KMS-11 (cell line): ENCODE data around the gene ARL8B.

Experiments used
- H2AFZ ChIP-seq: fragments of 200-600 bp; sonication (generic); 2 replicates; pipeline ENCODE4 v1.6.1; 2016; ENCODE audit warnings: antibody characterized with exemption, mixed run types, low read depth
- H3K27ac ChIP-seq: fragments of 200-600 bp; sonication (generic); 2 replicates; pipeline ENCODE4 v1.6.1; 2016; ENCODE audit warnings: mild to moderate bottlenecking, mixed run types
- H3K27me3 ChIP-seq: fragments of 200-600 bp; sonication (generic); 2 replicates; pipeline ENCODE4 v1.6.1; 2017; ENCODE audit warnings: mild to moderate bottlenecking, low read depth, mixed run types, moderate library complexity; ENCODE audit not compliant: insufficient read depth
- H3K36me3 ChIP-seq: fragments of 200-600 bp; sonication (generic); 2 replicates; pipeline ENCODE4 v1.6.1; 2017; ENCODE audit warnings: mild to moderate bottlenecking, mixed run types; ENCODE audit not compliant: insufficient read depth
- H3K4me1 ChIP-seq: fragments of 200-600 bp; sonication (generic); 2 replicates; pipeline ENCODE4 v1.6.1; 2016; ENCODE audit warnings: mild to moderate bottlenecking, low read depth, mixed run types; ENCODE audit not compliant: poor library complexity, severe bottlenecking
- H3K4me2 ChIP-seq: fragments of 200-600 bp; sonication (generic); 2 replicates; pipeline ENCODE4 v1.7.0; 2016; ENCODE audit warnings: mild to moderate bottlenecking, mixed run types
- H3K4me3 ChIP-seq: fragments of 200-600 bp; sonication (generic); IDR thresholded peaks from 2 replicates; pipeline ENCODE4 v1.6.1; 2017; ENCODE audit warnings: low read depth, low read length, mixed read lengths; ENCODE audit not compliant: insufficient read depth
- H3K79me2 ChIP-seq: fragments of 200-600 bp; sonication (generic); 2 replicates; pipeline ENCODE4 v1.6.1; 2016; ENCODE audit warnings: low read depth, mixed run types; ENCODE audit not compliant: insufficient read depth
- H3K9ac ChIP-seq: fragments of 200-600 bp; sonication (generic); 2 replicates; pipeline ENCODE4 v1.6.1; 2016; ENCODE audit warnings: mild to moderate bottlenecking, mixed run types
- H4K20me1 ChIP-seq: fragments of 200-600 bp; sonication (generic); 2 replicates; pipeline ENCODE4 v1.6.1; 2016; ENCODE audit warnings: mild to moderate bottlenecking, mixed run types; ENCODE audit not compliant: insufficient read depth
- TF ChIP-seq, protein P1 (sequence below): fragments of 200-600 bp; sonication (generic); conservative IDR thresholded peaks from 2 replicates; pipeline ENCODE4 v1.6.1; 2017; ENCODE audit warnings: low read depth, mild to moderate bottlenecking, antibody characterized with exemption, low read length, moderate library complexity, mixed read lengths

Gene ARL8B

GRCh38 chr3:5219216-5219615 is 97.1 kb downstream of the ARL8B start:
- Histone ChIP-seq H3K9ac (no peak overlapping the region), H3K4me3 (no peak overlapping the region), H3K27me3 (no peaks in the 10 kb centered on the region), H3K27ac (no peak overlapping the region), H3K79me2 (no peaks in the 10 kb centered on the region), H4K20me1 (no peaks in the 10 kb centered on the region), H3K4me1 (no peaks in the 10 kb centered on the region), H3K36me3 (no peaks in the 10 kb centered on the region), H2AFZ (no peak overlapping the region), H3K4me2 (no peak overlapping the region)
- TF ChIP-seq, protein P1, sequence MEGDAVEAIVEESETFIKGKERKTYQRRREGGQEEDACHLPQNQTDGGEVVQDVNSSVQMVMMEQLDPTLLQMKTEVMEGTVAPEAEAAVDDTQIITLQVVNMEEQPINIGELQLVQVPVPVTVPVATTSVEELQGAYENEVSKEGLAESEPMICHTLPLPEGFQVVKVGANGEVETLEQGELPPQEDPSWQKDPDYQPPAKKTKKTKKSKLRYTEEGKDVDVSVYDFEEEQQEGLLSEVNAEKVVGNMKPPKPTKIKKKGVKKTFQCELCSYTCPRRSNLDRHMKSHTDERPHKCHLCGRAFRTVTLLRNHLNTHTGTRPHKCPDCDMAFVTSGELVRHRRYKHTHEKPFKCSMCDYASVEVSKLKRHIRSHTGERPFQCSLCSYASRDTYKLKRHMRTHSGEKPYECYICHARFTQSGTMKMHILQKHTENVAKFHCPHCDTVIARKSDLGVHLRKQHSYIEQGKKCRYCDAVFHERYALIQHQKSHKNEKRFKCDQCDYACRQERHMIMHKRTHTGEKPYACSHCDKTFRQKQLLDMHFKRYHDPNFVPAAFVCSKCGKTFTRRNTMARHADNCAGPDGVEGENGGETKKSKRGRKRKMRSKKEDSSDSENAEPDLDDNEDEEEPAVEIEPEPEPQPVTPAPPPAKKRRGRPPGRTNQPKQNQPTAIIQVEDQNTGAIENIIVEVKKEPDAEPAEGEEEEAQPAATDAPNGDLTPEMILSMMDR: no peak

DNA sequence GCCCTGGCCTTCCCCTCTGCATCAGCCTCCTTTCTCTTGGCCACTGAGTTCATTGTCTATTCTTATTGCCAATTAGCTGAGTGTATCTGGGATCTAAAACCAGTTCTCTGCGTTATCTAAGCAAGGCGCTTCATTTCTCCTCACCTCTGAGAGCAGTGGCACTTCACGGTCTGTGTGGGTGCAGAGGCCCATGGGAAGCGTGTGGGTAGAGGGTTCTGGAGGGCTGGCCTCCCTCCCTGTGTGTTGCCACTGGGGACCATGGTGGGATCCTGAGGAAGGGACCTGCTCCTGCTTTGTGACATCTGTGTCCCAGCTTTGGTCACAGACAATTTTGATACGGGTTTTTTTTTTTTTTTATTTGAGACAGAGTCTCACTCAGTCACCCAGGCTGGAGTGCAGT is 98.1 kb downstream of the ARL8B start:
- no peak overlapping the region for H3K27ac ChIP-seq
- H4K20me1 ChIP-seq: no peaks in the 10 kb centered on the region
- no peak overlapping the region for H3K4me2 ChIP-seq

DNA sequence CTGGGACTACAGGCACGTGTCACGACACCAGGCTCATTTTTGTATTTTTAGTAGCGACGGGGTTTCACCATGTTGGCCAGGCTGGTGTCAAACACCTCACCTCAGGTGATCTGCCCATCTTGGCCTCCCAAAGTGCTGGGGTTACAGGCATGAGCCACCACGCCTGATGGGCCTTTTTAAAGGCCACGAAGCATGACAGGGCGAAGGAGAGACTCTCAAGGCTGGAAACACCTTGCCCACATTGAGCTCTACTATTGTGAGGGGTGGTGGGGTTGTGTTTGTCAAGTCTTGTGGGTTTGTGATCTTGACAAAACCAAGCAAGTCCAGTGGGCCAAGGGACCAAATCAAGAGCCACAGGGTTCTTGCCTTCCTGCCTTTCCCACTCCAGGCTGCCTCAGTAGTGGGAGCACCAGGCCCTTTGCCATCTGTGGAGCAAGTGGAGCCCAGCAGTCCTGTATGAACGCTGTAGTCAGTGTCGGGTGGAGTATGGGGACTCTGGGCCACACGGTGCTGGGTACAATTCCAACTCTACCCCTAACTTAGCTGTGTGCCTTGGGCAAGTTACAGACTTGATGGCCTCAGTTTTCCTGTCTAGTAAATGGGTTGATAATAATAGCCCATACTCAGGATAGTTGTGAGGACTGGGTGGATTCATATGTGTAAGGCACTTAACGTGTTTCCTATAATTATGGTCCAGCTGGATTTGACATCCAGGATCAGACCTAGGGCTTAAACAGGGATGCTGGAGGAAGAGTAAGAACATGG is 98.8 kb downstream of the ARL8B start:
- Histone ChIP-seq H3K4me3 (no peak overlapping the region), H3K27me3 (no peaks in the 10 kb centered on the region), H3K36me3 (no peaks in the 10 kb centered on the region), H3K79me2 (no peaks in the 10 kb centered on the region), H3K9ac (no peak overlapping the region), H3K4me1 (no peaks in the 10 kb centered on the region), H4K20me1 (no peaks in the 10 kb centered on the region), H3K27ac (no peak overlapping the region), H2AFZ (no peak overlapping the region), H3K4me2 (no peak overlapping the region)
- TF ChIP-seq, protein P1: no peak

More for the DNA sequence above, 98.1 kb downstream of the ARL8B start:
- TF ChIP-seq, protein P1: no peak
- H2AFZ ChIP-seq: no peak overlapping the region
- no peaks in the 10 kb centered on the region for H3K27me3 ChIP-seq
- no peak overlapping the region for H3K9ac ChIP-seq
- H3K79me2 ChIP-seq: no peaks in the 10 kb centered on the region
- no peaks in the 10 kb centered on the region for H3K4me1 ChIP-seq
- H3K4me3 ChIP-seq: no peak overlapping the region
- H3K36me3 ChIP-seq: no peaks in the 10 kb centered on the region

GRCh38 chr3:5221701-5222100 is 99.6 kb downstream of the ARL8B start:
- Histone ChIP-seq H3K9ac (no peak overlapping the region), H2AFZ (no peak overlapping the region), H3K79me2 (no peaks in the 10 kb centered on the region), H3K27ac (no peak overlapping the region), H3K27me3 (no peaks in the 10 kb centered on the region), H3K4me1 (no peaks in the 10 kb centered on the region), H3K36me3 (no peaks in the 10 kb centered on the region), H3K4me2 (no peak overlapping the region), H3K4me3 (no peak overlapping the region), H4K20me1 (no peaks in the 10 kb centered on the region)
- TF ChIP-seq, protein P1: no peak
